ENCODE measurements around the gene LCP2. TPM values are rescaled to one million over a fixed set of nuclear protein-coding genes. Genes with fewer than 3 reads are reported as not detected.

The LCP2 gene
- total RNA-seq, 1 donor from 2014 or later = not detected

DNA sequence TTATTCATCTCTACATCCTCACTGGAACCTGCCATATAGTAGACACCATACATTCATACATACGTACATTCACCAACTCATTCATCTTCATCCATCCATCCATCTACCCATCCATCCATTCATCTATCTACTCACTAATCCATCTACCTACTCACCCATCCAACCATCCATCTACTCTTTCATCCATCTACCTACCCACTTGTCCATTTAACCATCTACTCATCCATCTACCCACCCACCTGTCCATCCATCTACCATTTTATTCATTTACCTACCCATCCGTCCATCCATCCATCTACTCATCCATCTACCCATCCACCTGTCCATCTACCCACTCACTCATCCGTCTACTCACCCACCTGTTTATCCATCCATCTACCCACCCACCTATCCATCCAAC lies 31.9 kb upstream of the LCP2 start:
- DNase-seq (ENCODE audit: low spot score) = no peak
- TF ChIP-seq, protein P1, sequence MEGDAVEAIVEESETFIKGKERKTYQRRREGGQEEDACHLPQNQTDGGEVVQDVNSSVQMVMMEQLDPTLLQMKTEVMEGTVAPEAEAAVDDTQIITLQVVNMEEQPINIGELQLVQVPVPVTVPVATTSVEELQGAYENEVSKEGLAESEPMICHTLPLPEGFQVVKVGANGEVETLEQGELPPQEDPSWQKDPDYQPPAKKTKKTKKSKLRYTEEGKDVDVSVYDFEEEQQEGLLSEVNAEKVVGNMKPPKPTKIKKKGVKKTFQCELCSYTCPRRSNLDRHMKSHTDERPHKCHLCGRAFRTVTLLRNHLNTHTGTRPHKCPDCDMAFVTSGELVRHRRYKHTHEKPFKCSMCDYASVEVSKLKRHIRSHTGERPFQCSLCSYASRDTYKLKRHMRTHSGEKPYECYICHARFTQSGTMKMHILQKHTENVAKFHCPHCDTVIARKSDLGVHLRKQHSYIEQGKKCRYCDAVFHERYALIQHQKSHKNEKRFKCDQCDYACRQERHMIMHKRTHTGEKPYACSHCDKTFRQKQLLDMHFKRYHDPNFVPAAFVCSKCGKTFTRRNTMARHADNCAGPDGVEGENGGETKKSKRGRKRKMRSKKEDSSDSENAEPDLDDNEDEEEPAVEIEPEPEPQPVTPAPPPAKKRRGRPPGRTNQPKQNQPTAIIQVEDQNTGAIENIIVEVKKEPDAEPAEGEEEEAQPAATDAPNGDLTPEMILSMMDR (IDR thresholded peaks at IDR 0.05) = no peak
- Mint-ChIP-seq H3K4me3 (ENCODE audit: unreplicated experiment) (no peak overlapping the region), H3K9me3 (ENCODE audit: low read depth) (no peaks in the 10 kb centered on the region), H3K27me3 (ENCODE audit: low read depth) (peaks cover 5% of the 10 kb centered on the region), H3K4me1 (ENCODE audit: low read depth) (peaks cover 29% of the 10 kb centered on the region), H3K27ac (ENCODE audit: unreplicated experiment) (no peak overlapping the region), H3K36me3 (ENCODE audit: low read depth) (no peaks in the 10 kb centered on the region)

DNA sequence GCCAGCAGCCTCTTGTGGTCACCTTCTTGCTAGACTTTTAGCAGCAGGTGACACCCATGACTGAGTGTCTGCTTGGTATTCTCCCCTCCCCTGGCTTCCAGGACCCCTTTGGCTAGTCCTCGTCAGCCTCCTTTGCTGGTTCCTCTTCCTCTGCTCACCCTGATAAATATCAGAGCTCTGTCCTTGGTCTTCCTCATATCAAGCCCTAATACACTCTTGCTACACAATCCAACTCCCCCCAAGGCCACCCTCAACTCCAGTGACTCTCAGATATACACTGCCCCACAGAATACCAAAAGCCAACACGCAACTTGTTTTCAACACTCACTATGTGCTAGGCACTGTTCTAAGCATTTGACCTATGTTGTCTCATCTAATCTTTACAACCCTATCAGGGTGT lies 30.3 kb upstream of the LCP2 start:
- peaks cover 3% of the 10 kb centered on the region for H3K27me3 Mint-ChIP-seq (ENCODE audit: low read depth)
- TF ChIP-seq, protein P1 (IDR thresholded peaks at IDR 0.05) = no peak
- DNase-seq (ENCODE audit: low spot score) = no peak
- H3K4me1 Mint-ChIP-seq (ENCODE audit: low read depth) = peaks cover 20% of the 10 kb centered on the region
- no peak overlapping the region for H3K27ac Mint-ChIP-seq (ENCODE audit: unreplicated experiment)
- no peaks in the 10 kb centered on the region for H3K9me3 Mint-ChIP-seq (ENCODE audit: low read depth)
- no peaks in the 10 kb centered on the region for H3K36me3 Mint-ChIP-seq (ENCODE audit: low read depth)
- H3K4me3 Mint-ChIP-seq (ENCODE audit: unreplicated experiment) = no peak overlapping the region

DNA sequence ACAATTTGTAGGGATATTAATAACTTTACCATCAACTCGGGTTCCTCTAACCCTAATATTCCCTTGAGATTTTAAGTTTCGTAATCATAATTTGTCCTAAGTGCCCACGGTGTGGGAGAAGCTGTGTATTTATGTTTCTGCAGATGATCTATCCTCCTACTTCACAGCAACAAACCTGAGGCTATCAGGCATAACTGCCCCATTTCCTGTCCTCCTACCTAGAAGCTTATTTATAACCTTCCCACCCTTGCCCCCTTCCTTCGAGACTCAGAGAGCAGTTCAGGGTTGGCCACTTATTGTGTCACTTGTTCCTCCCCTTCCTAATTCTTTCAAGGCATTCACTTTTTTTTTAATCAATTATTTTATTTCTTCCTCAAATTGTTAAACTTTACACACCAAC lies 29.6 kb upstream of the LCP2 start:
- TF ChIP-seq, protein P1 (IDR thresholded peaks at IDR 0.05) = no peak
- Mint-ChIP-seq H3K4me3 (ENCODE audit: unreplicated experiment) (no peak overlapping the region), H3K9me3 (ENCODE audit: low read depth) (no peaks in the 10 kb centered on the region), H3K36me3 (ENCODE audit: low read depth) (no peaks in the 10 kb centered on the region), H3K4me1 (ENCODE audit: low read depth) (peaks cover 13% of the 10 kb centered on the region), H3K27me3 (ENCODE audit: low read depth) (peaks cover 3% of the 10 kb centered on the region), H3K27ac (ENCODE audit: unreplicated experiment) (no peak overlapping the region)
- no peak for DNase-seq (ENCODE audit: low spot score)

DNA sequence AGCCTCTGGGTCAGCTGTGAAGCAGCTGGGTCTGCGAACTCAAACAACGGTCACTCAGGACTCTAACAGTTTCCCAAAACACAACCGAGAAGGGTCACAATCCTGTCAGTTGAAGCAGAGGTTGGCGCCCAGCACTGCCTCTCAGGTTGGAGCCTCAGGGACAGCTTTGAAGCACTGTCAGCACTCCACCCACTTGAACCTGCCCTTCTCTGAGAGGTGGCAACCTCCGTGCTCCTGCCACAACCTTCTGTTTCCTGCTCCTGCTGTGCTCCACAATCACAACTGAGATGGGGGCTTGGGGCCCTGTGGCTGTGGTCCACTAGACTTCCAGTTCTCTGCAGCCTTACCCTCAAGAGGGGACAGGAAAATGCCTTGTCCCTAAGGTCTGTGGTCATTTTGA lies 21.7 kb upstream of the LCP2 start:
- DNase-seq (ENCODE audit: low spot score) = no peak
- no peak overlapping the region for H3K4me3 Mint-ChIP-seq (ENCODE audit: unreplicated experiment)
- peaks cover 23% of the 10 kb centered on the region for H3K27me3 Mint-ChIP-seq (ENCODE audit: low read depth)
- H3K36me3 Mint-ChIP-seq (ENCODE audit: low read depth) = no peaks in the 10 kb centered on the region
- TF ChIP-seq, protein P1 (IDR thresholded peaks at IDR 0.05) = no peak
- H3K9me3 Mint-ChIP-seq (ENCODE audit: low read depth) = peaks cover 2% of the 10 kb centered on the region
- H3K4me1 Mint-ChIP-seq (ENCODE audit: low read depth) = peaks cover 9% of the 10 kb centered on the region
- H3K27ac Mint-ChIP-seq (ENCODE audit: unreplicated experiment) = no peak overlapping the region

DNA sequence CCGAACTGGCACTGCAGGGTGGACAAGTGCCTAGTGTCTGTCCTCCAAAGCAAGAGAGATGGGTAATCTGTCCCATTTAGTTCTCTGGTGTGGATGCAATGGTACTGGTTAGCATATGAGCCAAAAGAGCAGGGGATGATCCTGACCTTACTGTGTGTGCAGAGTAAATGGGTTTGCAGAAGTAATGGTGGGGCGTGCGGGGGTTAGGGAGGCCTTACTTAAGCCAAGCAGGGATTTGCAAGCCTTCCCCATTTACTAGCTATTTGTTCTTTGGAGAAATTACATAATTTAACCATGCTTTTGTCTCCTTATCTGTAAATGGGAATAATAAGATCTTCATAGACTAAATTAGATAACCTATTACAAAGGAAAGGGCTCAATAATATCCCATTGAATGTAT lies 19.9 kb upstream of the LCP2 start:
- peaks cover 14% of the 10 kb centered on the region for H3K4me1 Mint-ChIP-seq (ENCODE audit: low read depth)
- peaks cover 26% of the 10 kb centered on the region for H3K27me3 Mint-ChIP-seq (ENCODE audit: low read depth)
- H3K36me3 Mint-ChIP-seq (ENCODE audit: low read depth) = no peaks in the 10 kb centered on the region
- TF ChIP-seq, protein P1 (IDR thresholded peaks at IDR 0.05) = no peak
- H3K9me3 Mint-ChIP-seq (ENCODE audit: low read depth) = peaks cover 2% of the 10 kb centered on the region
- H3K27ac Mint-ChIP-seq (ENCODE audit: unreplicated experiment) = no peak overlapping the region
- no peak overlapping the region for H3K4me3 Mint-ChIP-seq (ENCODE audit: unreplicated experiment)
- no peak for DNase-seq (ENCODE audit: low spot score)
